ENCODE results near the gene TNFAIP3.
A peak's percentile ranks its signal among the peaks of the same experiment; 100 is the strongest.

Gene TNFAIP3

DNA sequence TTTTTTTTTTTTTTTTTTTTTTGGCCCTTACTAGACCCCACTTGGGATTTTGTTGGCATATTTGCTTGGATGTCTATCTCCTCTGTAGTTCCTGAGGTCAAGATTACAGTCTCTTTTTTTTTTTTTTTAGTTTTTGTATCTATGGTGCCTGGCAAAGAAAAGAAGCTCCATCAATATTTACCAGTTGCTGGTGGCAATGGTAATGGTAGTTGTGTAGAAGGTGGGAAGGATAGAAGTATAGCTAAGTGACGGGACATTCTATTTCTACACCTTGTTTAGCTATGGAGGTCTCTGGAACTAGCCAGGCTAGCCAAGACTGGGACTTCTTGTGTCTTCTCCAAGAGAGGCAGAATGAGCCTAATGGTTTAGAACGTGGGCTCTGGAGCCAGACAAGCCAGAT lies 42.2 kb upstream of the TNFAIP3 start:
- Histone ChIP-seq H3K9me3 (ENCODE audit: insufficient read depth, low read length) (no peaks in the 10 kb centered on the region), H3K4me1 (ENCODE audit: low read length) (peaks cover 40% of the 10 kb centered on the region), H4K20me1 (ENCODE audit: insufficient read depth, low read length) (no peaks in the 10 kb centered on the region), H3K27ac (ENCODE audit: low read length) (no peak overlapping the region), H3K27me3 (ENCODE audit: low read depth, low read length) (no peaks in the 10 kb centered on the region), H3K9ac (ENCODE audit: low read length) (no peak overlapping the region), H3K36me3 (replicated peaks; ENCODE audit: low read depth, low read length) (no peaks in the 10 kb centered on the region), H3K4me2 (ENCODE audit: low read length) (no peak overlapping the region), H2AFZ (ENCODE audit: low read depth, low read length) (no peak overlapping the region), H3K4me3 (ENCODE audit: low read length) (no peak overlapping the region), H3K79me2 (ENCODE audit: low read length) (no peaks in the 10 kb centered on the region)
- TF ChIP-seq CTCF (IDR thresholded peaks at IDR 0.05; ENCODE audit: low read depth, low read length): no peak
- TF ChIP-seq EZH2phosphoT487 (IDR thresholded peaks at IDR 0.05; ENCODE audit: low read depth): no peak

- Histone ChIP-seq H3K27ac (ENCODE audit: low read length) (peak overlapping the region; percentile 99), H3K4me1 (ENCODE audit: low read length) (peaks cover 60% of the 10 kb centered on the region)
- TF ChIP-seq EZH2phosphoT487 (IDR thresholded peaks at IDR 0.05; ENCODE audit: low read depth) (no peak), CTCF (IDR thresholded peaks at IDR 0.05; ENCODE audit: low read depth, low read length) (no peak)
Observed at GRCh38 chr6:137827411-137827940, 39.6 kb upstream of the TNFAIP3 start.

DNA sequence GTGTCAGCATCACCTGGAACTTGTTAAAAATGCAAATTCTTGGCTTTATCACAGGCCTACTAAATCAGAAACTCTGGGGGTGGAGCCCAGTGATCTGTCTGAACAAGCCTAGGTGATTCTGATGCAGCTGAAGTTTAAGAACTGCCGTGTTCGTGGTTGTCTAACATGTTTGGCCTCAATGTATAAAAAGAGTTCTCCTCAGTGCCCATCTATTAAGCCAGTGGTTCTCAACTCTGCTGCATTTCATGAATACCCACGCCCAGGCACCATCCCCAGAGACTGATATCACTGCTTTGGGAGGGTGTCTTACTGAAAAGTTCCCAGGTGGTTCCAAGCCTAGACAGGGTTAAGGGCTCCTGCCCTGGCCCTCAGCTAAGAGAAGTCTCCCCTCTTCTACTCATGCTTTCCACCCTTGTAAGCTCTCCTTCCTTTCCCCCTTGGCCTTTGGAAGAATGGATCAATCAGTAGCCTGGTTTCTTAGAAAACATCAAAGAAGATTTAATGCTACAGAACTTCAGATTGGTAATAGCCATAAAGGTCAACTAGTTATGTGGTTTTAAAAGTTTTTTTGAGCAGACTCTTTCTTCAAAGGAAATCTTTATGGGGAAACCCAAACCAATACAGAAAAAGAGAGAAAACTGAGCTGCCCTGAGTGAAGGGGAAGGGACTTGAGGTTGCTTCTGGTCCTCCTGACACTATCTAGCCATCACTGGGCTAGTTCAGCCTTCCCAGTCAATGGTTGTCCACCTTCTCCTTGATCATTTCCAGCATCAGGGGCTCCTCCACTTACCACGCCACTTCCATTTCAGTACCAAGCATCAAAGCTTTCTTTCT lies 38.9 kb upstream of the TNFAIP3 start:
- Histone ChIP-seq H3K9me3 (ENCODE audit: insufficient read depth, low read length) (peaks cover 2% of the 10 kb centered on the region; the same call in 1 of the 2 replicates), H3K36me3 (replicated peaks; ENCODE audit: low read depth, low read length) (peaks cover 5% of the 10 kb centered on the region), H3K79me2 (ENCODE audit: low read length) (no peaks in the 10 kb centered on the region), H3K27me3 (ENCODE audit: low read depth, low read length) (no peaks in the 10 kb centered on the region), H3K9ac (ENCODE audit: low read length) (peak overlapping the region; percentile 53; the same call in 1 of the 2 replicates), H3K4me3 (ENCODE audit: low read length) (no peak overlapping the region; the same call in 1 of the 2 replicates), H4K20me1 (ENCODE audit: insufficient read depth, low read length) (no peaks in the 10 kb centered on the region), H2AFZ (ENCODE audit: low read depth, low read length) (peak overlapping the region; percentile 33; the same call in 1 of the 2 replicates), H3K4me1 (ENCODE audit: low read length) (peaks cover 64% of the 10 kb centered on the region), H3K4me2 (ENCODE audit: low read length) (peak overlapping the region; percentile 73), H3K27ac (ENCODE audit: low read length) (peak overlapping the region; percentile 99)
- TF ChIP-seq CTCF (IDR thresholded peaks at IDR 0.05; ENCODE audit: low read depth, low read length) (no peak), EZH2phosphoT487 (IDR thresholded peaks at IDR 0.05; ENCODE audit: low read depth) (no peak)

More at GRCh38 chr6:137827411-137827940, 39.6 kb upstream of the TNFAIP3 start:
- no peaks in the 10 kb centered on the region for H3K79me2 ChIP-seq (ENCODE audit: low read length)
- H2AFZ ChIP-seq (ENCODE audit: low read depth, low read length): peak overlapping the region; percentile 33; the same call in 1 of the 2 replicates
- peak overlapping the region; percentile 53; the same call in 1 of the 2 replicates for H3K9ac ChIP-seq (ENCODE audit: low read length)
- no peaks in the 10 kb centered on the region for H4K20me1 ChIP-seq (ENCODE audit: insufficient read depth, low read length)
- H3K9me3 ChIP-seq (ENCODE audit: insufficient read depth, low read length): no peaks in the 10 kb centered on the region
- no peaks in the 10 kb centered on the region for H3K27me3 ChIP-seq (ENCODE audit: low read depth, low read length)
- H3K4me2 ChIP-seq (ENCODE audit: low read length): peak overlapping the region; percentile 73
- H3K4me3 ChIP-seq (ENCODE audit: low read length): no peak overlapping the region
- H3K36me3 ChIP-seq (replicated peaks; ENCODE audit: low read depth, low read length): peaks cover 2% of the 10 kb centered on the region

DNA sequence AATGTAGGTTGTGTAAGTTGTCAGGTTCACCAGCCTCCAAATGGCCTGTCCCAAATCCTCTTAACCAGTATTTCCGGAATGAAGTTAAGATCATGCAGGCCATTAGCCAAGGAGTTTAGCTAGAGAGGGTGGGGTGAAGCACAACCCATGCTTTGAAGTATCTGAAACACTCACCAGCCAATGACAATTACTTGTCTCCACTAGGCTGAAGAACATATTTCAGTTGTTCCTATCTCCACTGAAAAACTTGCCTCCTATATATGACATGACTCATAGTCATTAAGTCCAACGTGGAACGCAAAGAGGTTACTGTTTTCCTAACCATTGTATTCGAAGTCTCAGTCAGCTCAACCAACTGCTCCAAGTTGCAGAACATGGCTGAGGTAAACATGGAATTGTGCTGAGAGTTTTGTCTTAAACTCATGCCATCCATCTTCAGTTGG lies 37.4 kb upstream of the TNFAIP3 start:
- Histone ChIP-seq H4K20me1 (ENCODE audit: insufficient read depth, low read length) (no peaks in the 10 kb centered on the region), H3K27me3 (ENCODE audit: low read depth, low read length) (no peaks in the 10 kb centered on the region), H2AFZ (ENCODE audit: low read depth, low read length) (no peak overlapping the region), H3K9ac (ENCODE audit: low read length) (peak overlapping the region; percentile 38; the same call in 1 of the 2 replicates), H3K4me1 (ENCODE audit: low read length) (peaks cover 57% of the 10 kb centered on the region), H3K4me2 (ENCODE audit: low read length) (peak overlapping the region; percentile 56), H3K79me2 (ENCODE audit: low read length) (no peaks in the 10 kb centered on the region), H3K9me3 (ENCODE audit: insufficient read depth, low read length) (peaks cover 8% of the 10 kb centered on the region; the same call in 1 of the 2 replicates), H3K27ac (ENCODE audit: low read length) (peak overlapping the region; percentile 99), H3K4me3 (ENCODE audit: low read length) (peak overlapping the region; percentile 16; the same call in 1 of the 2 replicates), H3K36me3 (replicated peaks; ENCODE audit: low read depth, low read length) (peaks cover 5% of the 10 kb centered on the region)
- TF ChIP-seq EZH2phosphoT487 (IDR thresholded peaks at IDR 0.05; ENCODE audit: low read depth) (no peak), CTCF (IDR thresholded peaks at IDR 0.05; ENCODE audit: low read depth, low read length) (no peak)
